T-helper 2 cell (primary cell): ENCODE data around the gene VEGFB.

ENCODE experiments used
- DNase-seq, 5 experiments: peaks; one replicate each; pipeline versions ENCODE4 v3.0.0 to v3.0.0-alpha.2; 2012 to 2022
- total RNA-seq, 2 donors: gene quantifications; one replicate each; lab custom pipeline; 2026; lab: John Stamatoyannopoulos, UW

Gene VEGFB
- total RNA-seq = 16.2 to 16.8 reads per million in 2 donors

GRCh38 chr11:64233913-64234586 lies at the start of gene VEGFB:
Gene VEGFB, plus strand, starts transcription at chr11:64234584. Its CDS starts 250 bp downstream, at chr11:64234834.
- peak in 4 of 5 experiments; percentile 60 to 80 (median 68) for DNase-seq

GRCh38 chr11:64185175-64185692 lies 49.1 kb upstream of the VEGFB start:
- DNase-seq = no peak

GRCh38 chr11:64185693-64186491 lies 48.5 kb upstream of the VEGFB start, which contains the start of gene STIP1:
Gene STIP1, plus strand, starts transcription at chr11:64186171. Its CDS starts 91 bp downstream, at chr11:64186262.
- peak; percentile 97 to 100 (median 99) for DNase-seq

- peak in 2 of 5 experiments; percentile 22 to 73 for DNase-seq
Measured at GRCh38 chr11:64186492-64187165, 47.8 kb upstream of the VEGFB start.

DNA sequence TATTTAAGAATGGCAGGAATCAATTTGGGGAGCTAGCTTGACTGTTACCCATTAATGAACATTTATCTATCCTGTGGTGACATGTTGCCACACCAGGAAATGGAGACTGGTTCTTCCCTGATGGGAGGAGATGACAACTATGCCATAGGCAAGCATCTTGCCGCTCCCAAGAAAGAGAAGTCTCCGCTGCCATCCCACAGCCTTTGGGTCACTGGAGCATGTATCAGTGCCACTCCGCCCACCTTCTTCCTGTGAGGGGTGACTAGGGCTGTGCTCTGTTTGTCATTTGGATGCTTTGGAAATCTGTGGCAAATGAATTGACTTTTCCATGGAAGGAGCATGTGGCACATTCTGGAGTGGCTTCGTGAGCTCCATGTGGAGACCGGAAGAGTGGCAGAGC lies 42.0 kb upstream of the VEGFB start:
- DNase-seq = no peak

GRCh38 chr11:64196626-64197025 lies 37.8 kb upstream of the VEGFB start:
- no peak for DNase-seq

- DNase-seq = no peak
Measured at GRCh38 chr11:64198511-64198910, 35.9 kb upstream of the VEGFB start.

- DNase-seq = no peak
Measured at GRCh38 chr11:64201543-64201942, 32.8 kb upstream of the VEGFB start.

- no peak for DNase-seq
Measured at GRCh38 chr11:64202992-64203391, 31.4 kb upstream of the VEGFB start.

- no peak for DNase-seq
Measured at GRCh38 chr11:64203421-64204079, 30.8 kb upstream of the VEGFB start.

- DNase-seq = no peak
Measured at GRCh38 chr11:64204080-64204440, 30.3 kb upstream of the VEGFB start.

- peak; percentile 53 to 86 (median 68) for DNase-seq
Measured at GRCh38 chr11:64204464-64204989, 29.9 kb upstream of the VEGFB start.

- peak in 4 of 5 experiments; percentile 53 to 93 (median 62) for DNase-seq
Measured at GRCh38 chr11:64206457-64207255, 27.7 kb upstream of the VEGFB start, which contains the start of gene FERMT3. Gene FERMT3, plus strand, starts transcription at chr11:64206721. Its CDS starts 644 bp downstream, at chr11:64207365.

- peak in 4 of 5 experiments; percentile 54 to 92 (median 68) for DNase-seq
Measured at GRCh38 chr11:64207256-64208085, 26.9 kb upstream of the VEGFB start.

- no peak for DNase-seq
Measured at GRCh38 chr11:64208086-64208795, 26.1 kb upstream of the VEGFB start.

DNA sequence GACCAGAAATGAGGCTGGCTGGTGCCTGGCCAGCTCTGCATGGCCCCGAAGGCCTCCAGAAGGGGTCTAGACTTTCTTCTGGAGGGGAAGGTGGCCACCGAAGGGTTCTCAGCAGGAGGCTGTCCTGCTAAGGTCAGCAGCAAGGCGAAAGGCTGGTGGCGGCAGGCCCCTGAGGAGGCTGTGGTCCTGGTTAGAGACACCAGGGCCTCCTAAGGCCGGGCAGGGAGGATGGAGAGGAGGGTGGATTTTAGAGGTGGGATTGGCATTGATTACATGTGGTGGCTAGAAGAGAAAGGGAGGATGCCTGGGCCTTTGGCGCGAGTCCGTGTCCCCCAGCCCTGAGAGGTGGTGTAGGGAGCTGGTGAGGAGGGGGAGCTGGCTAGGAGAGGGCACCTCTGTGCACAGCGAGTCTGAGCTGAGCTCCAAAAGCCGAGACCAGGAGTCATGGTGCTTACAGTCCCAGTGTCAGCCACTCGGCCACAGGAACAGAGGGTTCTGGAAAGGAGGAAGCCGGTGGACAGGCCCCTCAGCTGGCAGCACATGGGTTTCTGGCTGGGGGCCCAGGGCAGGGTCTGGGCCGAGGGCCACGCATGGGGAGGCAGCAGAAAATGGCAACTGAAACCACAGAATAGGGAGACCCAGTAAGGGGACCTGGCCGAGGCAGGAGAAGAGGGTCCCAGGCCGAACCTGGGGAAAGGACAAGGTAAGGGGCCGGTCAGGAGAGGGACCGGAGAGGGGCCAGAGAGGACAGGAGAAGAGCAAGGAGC lies 25.4 kb upstream of the VEGFB start:
- DNase-seq = no peak

- DNase-seq = no peak
Measured at GRCh38 chr11:64209563-64209843, 24.9 kb upstream of the VEGFB start.

DNA sequence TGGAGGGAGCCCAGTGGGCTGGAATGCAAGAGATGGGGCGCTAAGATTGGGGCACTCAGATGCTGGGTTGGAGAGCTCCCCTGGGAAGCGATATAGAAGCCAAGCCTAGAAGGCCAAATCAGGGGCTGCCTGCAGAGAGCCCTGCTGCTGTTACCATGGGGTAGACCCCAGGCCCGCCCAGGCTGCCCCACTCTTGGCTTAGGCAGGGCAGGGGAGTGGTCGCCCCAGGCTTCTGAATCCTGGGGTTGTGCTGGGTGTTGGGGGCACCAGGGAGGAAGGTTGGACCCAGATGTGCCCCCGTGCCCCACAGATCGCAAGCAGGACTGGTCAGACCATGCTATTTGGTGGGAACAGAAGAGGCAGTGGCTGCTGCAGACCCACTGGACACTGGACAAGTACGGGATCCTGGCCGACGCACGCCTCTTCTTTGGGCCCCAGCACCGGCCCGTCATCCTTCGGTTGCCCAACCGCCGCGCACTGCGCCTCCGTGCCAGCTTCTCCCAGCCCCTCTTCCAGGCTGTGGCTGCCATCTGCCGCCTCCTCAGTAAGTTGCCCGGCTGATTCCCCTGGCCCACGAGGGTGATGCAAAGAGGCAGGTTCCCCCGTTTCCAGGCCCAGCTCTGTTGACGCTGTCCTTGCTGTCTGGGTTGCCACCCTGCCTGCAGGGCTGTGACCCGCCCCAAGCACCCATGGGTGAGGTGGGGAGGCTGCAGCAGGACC lies 23.9 kb upstream of the VEGFB start:
- no peak for DNase-seq
